ENCODE data around the gene MEPCE.

The MEPCE gene

GRCh38 chr7:100407285-100408180 is 22.1 kb upstream of the MEPCE start:
- peak; percentile 12 to 33 for DNase-seq

- DNase-seq, result no peak
Measured at GRCh38 chr7:100411101-100411500, 18.5 kb upstream of the MEPCE start.

- DNase-seq, result no peak
Measured at GRCh38 chr7:100413346-100413745, 16.3 kb upstream of the MEPCE start.

GRCh38 chr7:100413889-100414288 is 15.7 kb upstream of the MEPCE start:
- no peak for DNase-seq

GRCh38 chr7:100415448-100415847 is 14.2 kb upstream of the MEPCE start:
- no peak for DNase-seq

GRCh38 chr7:100418930-100419659 is 10.5 kb upstream of the MEPCE start:
- no peak for DNase-seq

- DNase-seq, result no peak
Measured at GRCh38 chr7:100419660-100420226, 9.9 kb upstream of the MEPCE start.

- no peak for DNase-seq
Measured at GRCh38 chr7:100423315-100423714, 6.3 kb upstream of the MEPCE start.

GRCh38 chr7:100425347-100425746 is 4.3 kb upstream of the MEPCE start:
- no peak for DNase-seq

GRCh38 chr7:100426516-100426915 is 3.1 kb upstream of the MEPCE start:
- DNase-seq, result no peak

GRCh38 chr7:100427762-100428198 is 1.9 kb upstream of the MEPCE start:
- DNase-seq, result no peak

GRCh38 chr7:100428199-100428966 is 1.2 kb upstream of the MEPCE start, which contains the start of gene ZCWPW1:
Gene ZCWPW1 (minus strand): TSS chr7:100428703. CDS start chr7:100420649, 8,054 bp downstream.
- DNase-seq, result peak; percentile 96 to 97

- DNase-seq, result peak; percentile 100
Measured at GRCh38 chr7:100428967-100429636, 529 bp upstream of the MEPCE start.

GRCh38 chr7:100430493-100431285 is 1.1 kb downstream of the MEPCE start:
- DNase-seq, result no peak

GRCh38 chr7:100431286-100431735 is 1.7 kb downstream of the MEPCE start:
- no peak for DNase-seq

GRCh38 chr7:100432053-100432452 is 2.4 kb downstream of the MEPCE start:
- DNase-seq, result no peak

- no peak for DNase-seq
Measured at GRCh38 chr7:100432621-100433275, 3.1 kb downstream of the MEPCE start.

GRCh38 chr7:100433276-100433591 is 3.6 kb downstream of the MEPCE start:
- DNase-seq, result no peak

- no peak for DNase-seq
Measured at GRCh38 chr7:100433592-100434296, 4.1 kb downstream of the MEPCE start.
